Measurements from ENCODE around the gene HSD11B2.
A peak's percentile ranks its signal among the peaks of the same experiment; 100 is the strongest.

HSD11B2 gene

GRCh38 chr16:67454852-67455251 is 23.9 kb downstream of the HSD11B2 start:
- DNase-seq = no peak

GRCh38 chr16:67456391-67457081 is 25.6 kb downstream of the HSD11B2 start:
- no peak for DNase-seq

GRCh38 chr16:67457611-67458010 is 26.7 kb downstream of the HSD11B2 start:
- DNase-seq = no peak

DNA sequence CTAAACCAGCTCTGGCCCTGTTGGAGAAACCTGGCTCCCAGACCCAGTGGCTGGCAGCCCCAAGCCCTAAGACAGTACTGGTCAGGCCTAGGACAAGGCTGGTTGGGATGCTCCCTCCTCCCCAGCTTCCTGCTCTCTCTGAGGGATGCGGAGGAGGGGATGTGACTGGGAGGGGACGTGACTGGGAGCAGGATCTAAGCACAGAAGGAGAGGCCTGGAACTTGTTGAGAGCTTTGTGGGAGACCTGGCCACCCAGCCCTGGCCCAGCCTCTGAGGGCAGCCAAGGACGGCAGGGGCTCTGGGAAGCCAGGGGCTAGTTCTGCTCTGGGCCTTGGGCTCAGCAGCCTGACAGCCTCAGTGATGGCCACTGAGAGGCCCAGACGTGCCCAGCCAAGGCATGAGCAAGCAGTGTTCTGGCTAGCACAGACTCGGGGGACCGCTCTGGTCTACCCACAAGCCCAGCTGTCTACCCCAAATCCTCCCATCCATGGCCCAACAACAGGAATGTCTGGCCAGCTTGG is 27.3 kb downstream of the HSD11B2 start:
- DNase-seq = no peak

- no peak for DNase-seq
Observed at GRCh38 chr16:67459066-67459860, 28.3 kb downstream of the HSD11B2 start.

- no peak for DNase-seq
Observed at GRCh38 chr16:67459861-67460150, 28.9 kb downstream of the HSD11B2 start.

DNA sequence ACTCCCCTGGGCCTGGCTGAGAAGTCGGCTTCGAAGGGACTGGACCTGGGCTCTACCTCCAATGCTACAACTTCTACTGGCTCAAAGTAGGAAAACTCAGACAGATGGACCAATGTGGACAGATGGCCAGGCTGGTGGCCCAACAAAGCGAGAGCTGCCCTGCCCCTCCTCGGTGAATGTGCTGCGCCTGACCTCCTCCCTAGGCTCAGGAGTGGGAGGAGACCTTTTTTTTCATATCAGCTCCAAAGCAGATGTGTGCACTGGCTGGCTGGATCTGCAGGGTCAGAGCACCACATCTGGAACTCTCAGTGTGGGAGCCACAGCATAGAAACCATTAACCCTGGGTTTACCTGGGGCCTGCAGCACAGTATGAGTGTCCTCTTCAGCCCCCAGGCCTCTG is 29.2 kb downstream of the HSD11B2 start:
- DNase-seq = no peak

DNA sequence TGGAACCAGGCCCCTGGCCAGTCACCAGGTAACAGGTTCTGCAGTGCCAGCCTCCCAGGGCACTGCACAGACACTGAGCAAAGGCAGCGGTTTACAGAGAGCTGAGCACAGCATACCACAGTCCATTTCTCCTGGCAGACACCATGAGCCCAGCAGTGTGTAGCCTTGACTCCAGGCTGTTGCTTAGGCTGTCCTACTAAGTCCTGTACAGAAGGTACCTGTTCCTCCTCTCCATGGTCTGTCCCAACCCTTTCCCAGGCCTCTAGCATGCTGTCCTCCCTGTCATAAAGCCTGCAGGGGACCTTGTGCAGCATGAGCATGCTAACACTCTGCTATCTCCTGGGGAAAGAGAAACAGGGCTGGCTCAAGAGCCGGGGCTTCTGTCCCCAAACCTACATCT is 30.0 kb downstream of the HSD11B2 start:
- no peak for DNase-seq

DNA sequence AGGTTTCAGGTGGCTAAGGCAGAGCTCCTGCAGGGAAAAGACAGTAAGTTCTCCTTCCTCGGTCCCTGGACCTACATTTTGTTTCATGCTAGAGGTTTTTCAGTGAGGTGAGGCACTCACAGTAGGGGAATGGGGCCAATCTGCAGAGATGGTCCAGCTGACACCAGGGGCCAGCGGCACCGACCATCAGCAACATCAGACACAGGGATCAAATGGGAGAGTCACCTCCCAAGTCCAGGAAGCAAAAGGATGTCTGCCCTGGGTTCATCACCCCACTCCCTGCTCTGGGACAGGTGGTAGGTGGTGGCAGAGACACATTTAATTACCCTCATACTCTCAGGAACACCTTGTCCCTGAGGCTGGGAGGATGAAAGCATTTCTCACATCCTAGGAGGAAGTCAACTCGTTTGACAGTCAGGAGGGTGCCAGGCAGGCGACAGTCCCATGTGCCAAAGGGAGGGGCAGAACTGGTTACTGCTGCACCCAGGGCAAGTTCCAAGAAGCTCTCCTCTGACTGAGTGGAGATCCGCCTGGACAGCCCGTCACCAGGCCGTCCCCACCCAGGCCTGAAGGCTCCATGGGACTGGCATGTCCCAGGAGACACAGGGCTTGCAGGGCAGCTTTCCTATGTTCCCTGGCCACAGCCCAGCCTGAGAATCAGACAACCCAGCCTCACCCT is 30.8 kb downstream of the HSD11B2 start:
- DNase-seq = no peak

GRCh38 chr16:67462279-67462655 is 31.3 kb downstream of the HSD11B2 start:
- DNase-seq = no peak

DNA sequence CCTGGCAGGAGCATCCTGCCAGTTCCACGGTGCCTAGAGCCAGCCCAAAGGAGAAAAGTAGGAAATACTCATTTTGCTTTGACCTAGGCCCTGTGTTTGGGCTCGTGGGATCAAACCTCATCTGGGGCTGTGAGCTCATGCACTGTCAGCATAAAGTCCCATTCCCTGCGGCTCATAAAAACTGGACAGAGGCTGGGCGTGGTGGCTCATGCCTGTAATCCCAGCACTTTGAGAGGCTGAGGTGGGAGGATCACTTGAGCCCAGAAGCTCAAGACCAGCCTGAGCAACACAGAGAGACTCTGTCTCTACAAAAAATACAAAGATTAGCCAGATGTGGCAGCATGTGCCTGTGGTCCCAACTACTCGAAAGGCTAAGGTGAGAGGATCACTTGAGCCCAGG is 32.1 kb downstream of the HSD11B2 start:
- no peak for DNase-seq

GRCh38 chr16:67463691-67464090 is 32.8 kb downstream of the HSD11B2 start:
- DNase-seq = no peak

DNA sequence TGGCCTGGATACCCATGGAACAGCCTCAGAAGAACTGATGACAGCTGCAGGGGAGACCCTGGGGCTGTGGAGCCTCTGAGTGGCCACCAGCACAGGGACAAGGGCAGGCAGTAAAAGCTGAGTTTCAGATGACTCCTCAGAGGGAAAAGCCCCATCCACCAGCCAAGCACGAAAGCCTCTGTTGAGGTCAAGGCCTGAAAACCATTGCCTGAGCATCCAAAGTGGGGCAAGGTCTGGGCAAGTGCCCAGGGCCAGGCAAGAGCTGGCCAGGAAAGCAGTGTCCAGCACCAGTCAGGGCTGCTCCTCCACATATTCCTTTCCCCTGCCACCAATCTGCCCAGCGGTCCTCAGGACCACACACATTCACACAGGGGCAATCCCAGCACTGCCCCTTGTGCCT is 33.6 kb downstream of the HSD11B2 start:
- DNase-seq = no peak

DNA sequence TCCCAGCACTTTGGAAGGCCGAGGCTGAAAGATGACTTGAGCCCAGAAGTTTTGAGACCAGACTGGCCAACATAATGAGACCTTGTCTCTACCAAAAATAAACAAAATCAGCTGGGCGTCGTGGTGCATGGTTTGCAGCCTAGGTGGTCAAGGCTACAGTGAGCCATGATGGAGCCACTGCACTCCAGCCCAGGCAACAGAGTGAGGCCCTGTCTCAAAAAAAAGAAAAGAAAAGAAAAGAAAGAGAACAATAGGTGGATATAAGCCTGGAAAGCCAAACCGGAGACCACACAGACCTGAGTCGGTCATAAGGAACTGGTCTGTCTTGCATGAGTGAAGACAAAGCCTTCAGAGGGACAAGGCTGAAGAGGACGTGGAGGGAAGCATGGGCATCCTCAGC is 35.7 kb downstream of the HSD11B2 start:
- no peak for DNase-seq

- DNase-seq = no peak
Observed at GRCh38 chr16:67468731-67469130, 37.8 kb downstream of the HSD11B2 start.

DNA sequence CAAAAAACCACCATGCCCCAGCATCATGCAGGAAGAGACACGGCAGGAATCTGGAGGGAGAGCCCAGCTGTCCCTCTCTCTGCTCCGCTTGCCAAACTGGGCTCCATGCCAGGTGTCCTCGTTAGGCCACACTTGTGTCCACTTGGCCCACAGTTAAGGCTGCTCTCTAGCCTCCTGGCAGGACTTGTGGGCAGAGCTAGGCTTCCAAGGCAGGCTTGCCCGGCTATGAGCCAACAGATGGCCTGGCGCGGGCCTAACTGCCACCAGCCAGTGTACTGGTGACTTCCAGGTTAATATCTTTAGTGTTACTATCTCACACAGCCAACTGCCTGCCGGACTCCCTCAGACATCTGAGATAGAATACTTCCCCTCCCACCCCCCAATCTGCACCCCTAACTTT is 39.4 kb downstream of the HSD11B2 start:
- no peak for DNase-seq

DNA sequence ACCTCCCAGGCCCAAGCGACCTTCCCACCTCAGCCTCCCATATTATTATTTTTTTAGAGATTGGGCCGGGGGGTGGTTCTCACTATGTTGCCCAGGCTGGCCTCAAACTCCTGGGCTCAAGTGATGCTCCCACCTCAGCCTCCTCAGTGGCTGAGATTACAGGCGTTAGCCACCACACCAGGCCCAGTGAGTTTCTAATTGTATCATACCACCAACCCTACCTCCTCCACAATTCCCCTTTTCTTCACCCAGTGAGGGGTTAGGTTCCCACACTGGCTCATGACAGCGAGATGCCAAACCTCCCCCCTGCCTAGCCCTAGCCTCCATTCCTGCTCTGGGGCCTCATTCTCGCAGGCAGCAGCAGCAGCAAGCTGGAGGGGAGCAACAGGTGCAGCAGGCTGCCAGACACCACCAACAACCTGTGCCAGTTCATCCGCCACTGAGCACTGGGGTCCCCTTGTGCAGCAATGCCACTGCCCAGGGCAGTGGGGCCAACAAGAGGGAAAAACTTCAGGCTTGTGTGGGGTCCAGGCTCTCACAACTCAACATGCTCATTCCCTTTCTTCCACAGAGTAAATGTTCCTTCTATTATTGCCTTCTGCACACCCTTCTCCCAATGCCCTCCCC is 41.0 kb downstream of the HSD11B2 start:
- no peak for DNase-seq

DNA sequence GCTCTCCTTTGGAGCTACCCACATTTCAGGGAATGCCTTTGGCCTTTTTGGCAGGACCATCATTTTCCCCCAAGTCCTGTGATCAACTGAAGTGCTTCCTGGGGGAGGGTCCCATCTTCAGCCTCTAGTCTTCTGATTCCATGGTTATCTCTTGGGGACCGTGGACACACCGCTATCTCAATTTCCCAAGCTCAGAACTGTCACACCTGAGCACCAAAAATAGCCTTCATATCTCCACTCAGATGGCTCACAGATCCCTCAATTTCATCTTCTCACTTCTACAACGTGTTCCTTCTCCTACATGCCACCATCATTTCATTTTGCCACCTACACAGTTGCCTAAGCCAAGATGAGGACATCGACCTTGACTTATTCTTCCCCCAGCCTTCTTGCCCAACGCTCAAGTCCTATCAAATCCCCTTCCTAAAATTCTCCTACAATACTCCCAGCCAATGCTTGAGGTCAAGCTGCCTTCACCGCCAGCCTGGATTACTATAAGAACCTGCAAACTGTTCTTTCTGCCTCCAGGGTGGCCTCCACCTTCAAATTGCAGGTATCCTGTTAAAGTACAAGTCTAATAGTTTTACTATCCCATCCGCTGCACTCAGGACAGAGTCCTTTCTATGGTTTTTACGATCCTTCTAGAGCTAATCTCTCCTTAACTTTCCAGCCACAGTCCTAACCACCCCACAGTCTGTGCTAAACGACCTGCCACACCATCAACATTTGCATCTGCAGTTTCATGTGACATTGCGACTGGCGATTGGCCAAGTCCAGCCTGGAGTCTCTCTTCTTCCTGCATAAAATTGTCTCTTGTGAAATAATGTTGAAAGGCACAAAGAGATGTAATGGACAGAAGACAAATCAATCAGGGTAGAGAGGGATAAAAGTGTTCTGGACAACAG is 43.9 kb downstream of the HSD11B2 start:
- DNase-seq = no peak

DNA sequence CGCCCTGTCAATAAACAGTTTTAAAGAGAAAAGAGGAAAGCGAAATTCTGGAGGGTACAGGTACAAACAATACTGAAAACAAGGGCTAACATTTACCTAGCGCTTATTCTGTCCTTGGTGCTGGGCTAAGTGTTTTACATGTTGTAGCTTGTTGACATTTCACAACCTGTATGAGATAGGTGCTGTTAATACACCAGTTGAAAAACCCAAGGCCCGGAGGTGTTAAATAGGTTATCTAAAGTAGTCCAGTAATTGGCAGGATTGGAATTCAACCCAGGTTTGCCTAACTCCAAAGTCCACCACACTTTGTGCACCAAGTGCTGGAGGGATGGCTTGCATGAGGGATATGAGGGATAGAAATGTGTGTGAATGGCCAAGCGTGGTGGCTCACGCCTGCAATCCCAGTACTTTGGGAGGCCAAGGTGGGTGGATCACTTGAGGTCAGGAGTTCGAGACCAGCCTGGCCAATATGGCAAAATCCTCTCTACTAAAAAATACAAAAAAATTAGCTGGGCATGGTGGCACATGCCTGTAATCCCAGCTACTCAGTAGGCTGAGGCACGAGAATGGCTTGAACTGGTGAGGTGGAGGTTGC is 47.1 kb downstream of the HSD11B2 start:
- DNase-seq = no peak

GRCh38 chr16:67480833-67481560 is 50.1 kb downstream of the HSD11B2 start, which contains the start of gene ATP6V0D1:
Gene ATP6V0D1 (minus strand): TSS chr16:67481157. CDS start chr16:67481086, 71 bp downstream.
- peak; percentile 71 for DNase-seq

DNA sequence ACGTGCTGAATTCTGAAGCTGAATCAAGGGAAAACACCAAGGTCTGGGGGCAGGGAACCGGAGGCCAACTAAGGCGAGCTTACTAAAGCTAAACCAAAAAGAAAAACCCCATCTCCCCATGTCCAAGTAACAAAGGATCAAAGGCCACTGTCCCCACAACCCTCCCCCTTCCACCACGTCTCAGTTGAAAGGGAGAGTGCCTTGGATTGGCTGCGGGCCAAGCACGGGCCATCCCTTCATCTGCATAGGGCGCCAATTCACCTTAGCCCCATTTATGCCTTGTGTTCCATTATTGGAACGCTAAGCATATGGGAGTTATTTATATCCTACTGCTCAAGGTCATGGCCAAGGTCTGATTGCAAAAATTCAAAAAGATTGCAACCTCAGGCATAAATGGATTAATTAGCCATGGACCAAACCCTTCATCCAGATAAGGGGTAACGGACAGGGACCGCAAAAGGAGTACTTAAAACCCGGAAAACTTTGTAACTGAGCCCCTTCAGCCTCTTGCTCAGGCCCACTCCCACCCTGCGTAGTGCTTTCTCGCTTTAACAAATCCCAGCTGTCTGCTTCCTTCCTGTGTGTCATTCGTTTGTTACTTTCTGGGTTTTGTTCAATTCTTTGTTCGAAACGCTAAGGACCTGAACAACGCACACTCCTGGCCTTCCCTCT is 50.8 kb downstream of the HSD11B2 start:
- DNase-seq = no peak
